Nephron (organoid): ENCODE measurements around the gene SAMD9.
"Not testable (repeated sequence)": the region's sequence is repeated elsewhere in the genome, so short reads cannot be mapped to it uniquely, and the experiment has no call there.

ENCODE experiments used
- H3K27ac Mint-ChIP-seq, 3 experiments: 2 replicates each; pipeline ENCODE4 v1.8.0; 2020; ENCODE audit warnings: mixed read lengths in 3 of 3, mild to moderate bottlenecking in 2 of 3, moderate library complexity in 1 of 3
- H3K27me3 Mint-ChIP-seq: 2 replicates; pipeline ENCODE4 v1.8.0; 2021; ENCODE audit warnings: low read depth, mild to moderate bottlenecking, moderate library complexity, mixed read lengths
- H3K36me3 Mint-ChIP-seq: 2 replicates; pipeline ENCODE4 v1.8.0; 2020; ENCODE audit warnings: low read depth, mixed read lengths
- H3K4me1 Mint-ChIP-seq: 2 replicates; pipeline ENCODE4 v1.8.0; 2020; ENCODE audit warnings: mixed read lengths
- H3K4me3 Mint-ChIP-seq, 3 experiments: 2 replicates each; pipeline ENCODE4 v1.8.0; 2020; ENCODE audit warnings: mild to moderate bottlenecking in 3 of 3, mixed read lengths in 3 of 3, moderate library complexity in 2 of 3
- H3K9me3 Mint-ChIP-seq: 2 replicates; pipeline ENCODE4 v1.8.0; 2020; ENCODE audit warnings: mixed read lengths
- CTCF ChIP-seq, 3 experiments: fragments of 200-600 bp; sonication (generic); IDR thresholded peaks; one replicate each; pipeline ENCODE4 v1.5.0; 2021; ENCODE audit warnings: antibody characterized with exemption in 3 of 3; ENCODE audit not compliant: unreplicated experiment in 3 of 3

The SAMD9 gene

GRCh38 chr7:93117327-93117726, 452 bp downstream of the SAMD9 start:
- Mint-ChIP-seq H3K27me3 (peaks cover 6% of the 10 kb centered on the region), H3K4me1 (peaks cover 17% of the 10 kb centered on the region), H3K9me3 (peaks cover 18% of the 10 kb centered on the region), H3K36me3 (no peaks in the 10 kb centered on the region), H3K4me3 (peak overlapping the region in 2 of 3 experiments; percentile 9 to 86), H3K27ac (peak overlapping the region in 1 of 3 experiments; percentile 93)
- TF ChIP-seq CTCF (IDR thresholded peaks at IDR 0.05; ENCODE audit: unreplicated experiment in 3 of 3): no peak

- Mint-ChIP-seq H3K27ac (no peak overlapping the region), H3K4me3 (no peak overlapping the region), H3K36me3 (no peaks in the 10 kb centered on the region), H3K4me1 (peaks cover 17% of the 10 kb centered on the region), H3K27me3 (peaks cover 6% of the 10 kb centered on the region), H3K9me3 (peaks cover 21% of the 10 kb centered on the region)
- TF ChIP-seq CTCF (IDR thresholded peaks at IDR 0.05; ENCODE audit: unreplicated experiment in 3 of 3): no peak
These were observed 2.0 kb downstream of the SAMD9 start for GRCh38 chr7:93115796-93116195.

- Mint-ChIP-seq H3K27ac (no peak overlapping the region), H3K4me1 (no peaks in the 10 kb centered on the region), H3K27me3 (no peaks in the 10 kb centered on the region), H3K36me3 (no peaks in the 10 kb centered on the region), H3K4me3 (no peak overlapping the region), H3K9me3 (peaks cover 30% of the 10 kb centered on the region)
- no peak for TF ChIP-seq CTCF (IDR thresholded peaks at IDR 0.05; ENCODE audit: unreplicated experiment in 3 of 3)
These were observed 9.8 kb downstream of the SAMD9 start for GRCh38 chr7:93108003-93108402.

GRCh38 chr7:93097388-93097787, 20.4 kb downstream of the SAMD9 start:
- Mint-ChIP-seq H3K27me3 (peaks cover 16% of the 10 kb centered on the region), H3K9me3 (peaks cover 9% of the 10 kb centered on the region), H3K4me3 (no peak overlapping the region), H3K36me3 (no peaks in the 10 kb centered on the region), H3K27ac (no peak overlapping the region), H3K4me1 (no peaks in the 10 kb centered on the region)
- TF ChIP-seq CTCF (IDR thresholded peaks at IDR 0.05; ENCODE audit: unreplicated experiment in 3 of 3): no peak

GRCh38 chr7:93092757-93093370, 24.9 kb downstream of the SAMD9 start:
- Mint-ChIP-seq H3K4me3 (no peak overlapping the region), H3K27ac (no peak overlapping the region), H3K36me3 (no peaks in the 10 kb centered on the region), H3K27me3 (peaks cover 14% of the 10 kb centered on the region), H3K9me3 (no peaks in the 10 kb centered on the region), H3K4me1 (no peaks in the 10 kb centered on the region)
- TF ChIP-seq CTCF (IDR thresholded peaks at IDR 0.05; ENCODE audit: unreplicated experiment in 3 of 3): no peak

GRCh38 chr7:93073357-93073756, 44.4 kb downstream of the SAMD9 start:
- H3K4me1 Mint-ChIP-seq, H3K4me3 Mint-ChIP-seq, H3K36me3 Mint-ChIP-seq, H3K27ac Mint-ChIP-seq, H3K27me3 Mint-ChIP-seq: not testable (repeated sequence)
- H3K9me3 Mint-ChIP-seq: peaks cover 20% of the 10 kb centered on the region
